Activated T-helper 17 cell treated with anti-CD3 and anti-CD28 coated beads, Interleukin-2, amount 50 U/mL, for 72 hours (primary cell): ENCODE data around the gene CTSH. TPM values are rescaled to one million over a fixed set of nuclear protein-coding genes. Genes with fewer than 3 reads are reported as not detected.

Experiments
- ATAC-seq: fragments of 150-1000 bp; cut with Tn5 transposase; replicated peaks from 2 replicates; pipeline ENCODE4 v1.10.0; 2021; ENCODE audit warnings: mild to moderate bottlenecking, moderate library complexity
- H3K27ac Mint-ChIP-seq: one replicate; pipeline ENCODE4 v1.8.0; 2022; ENCODE audit warnings: mixed read lengths
- H3K27me3 Mint-ChIP-seq: one replicate; pipeline ENCODE4 v1.8.0; 2022; ENCODE audit warnings: mixed read lengths
- H3K36me3 Mint-ChIP-seq: one replicate; pipeline ENCODE4 v1.8.0; 2022; ENCODE audit warnings: low read depth, mild to moderate bottlenecking, mixed read lengths
- H3K4me1 Mint-ChIP-seq: one replicate; pipeline ENCODE4 v1.8.0; 2022; ENCODE audit warnings: mixed read lengths
- H3K4me3 Mint-ChIP-seq: one replicate; pipeline ENCODE4 v1.8.0; 2022; ENCODE audit warnings: mild to moderate bottlenecking, mixed read lengths
- H3K9me3 Mint-ChIP-seq: one replicate; pipeline ENCODE4 v1.8.0; 2022; ENCODE audit warnings: mixed read lengths
- total RNA-seq, 2 donors: library from RNA; stranded (reverse); gene quantifications; one replicate each; pipeline ENCODE4 v1.2.3, GENCODE V29; 2022

CTSH gene
- 100 to 1,000 TPM; 306 to 503 TPM for total RNA-seq

- Mint-ChIP-seq H3K36me3 (peaks cover 39% of the 10 kb centered on the region), H3K4me1 (no peaks in the 10 kb centered on the region), H3K27ac (peak within 1 kb of the TSS; percentile 87), H3K9me3 (no peaks in the 10 kb centered on the region), H3K4me3 (peak within 1 kb of the TSS; percentile 93), H3K27me3 (no peaks in the 10 kb centered on the region)
- peak; percentile 85 for ATAC-seq
Measured at GRCh38 chr15:78944669-78945407, at the start of gene CTSH. TSS of gene CTSH (minus strand) at chr15:78945046. CDS start at chr15:78944981, 65 bp downstream.

GRCh38 chr15:78993931-78994530 lies 49.2 kb upstream of the CTSH start:
- Mint-ChIP-seq H3K27ac (no peak overlapping the region), H3K4me3 (no peak overlapping the region), H3K36me3 (no peaks in the 10 kb centered on the region), H3K27me3 (no peaks in the 10 kb centered on the region), H3K4me1 (peaks cover 6% of the 10 kb centered on the region), H3K9me3 (no peaks in the 10 kb centered on the region)
- ATAC-seq = no peak

GRCh38 chr15:78993257-78993930 lies 48.5 kb upstream of the CTSH start:
- H3K4me3 Mint-ChIP-seq = no peak overlapping the region
- no peak for ATAC-seq
- H3K9me3 Mint-ChIP-seq = no peaks in the 10 kb centered on the region
- no peaks in the 10 kb centered on the region for H3K36me3 Mint-ChIP-seq
- no peak overlapping the region for H3K27ac Mint-ChIP-seq
- peaks cover 6% of the 10 kb centered on the region for H3K4me1 Mint-ChIP-seq
- H3K27me3 Mint-ChIP-seq = no peaks in the 10 kb centered on the region

- H3K27ac Mint-ChIP-seq = peak overlapping the region; percentile 35
- no peaks in the 10 kb centered on the region for H3K27me3 Mint-ChIP-seq
- no peaks in the 10 kb centered on the region for H3K36me3 Mint-ChIP-seq
- no peaks in the 10 kb centered on the region for H3K9me3 Mint-ChIP-seq
- no peak overlapping the region for H3K4me3 Mint-ChIP-seq
- H3K4me1 Mint-ChIP-seq = peaks cover 6% of the 10 kb centered on the region
- no peak for ATAC-seq
Measured at GRCh38 chr15:78992416-78993256, 47.8 kb upstream of the CTSH start.

- Mint-ChIP-seq H3K27ac (no peak overlapping the region), H3K27me3 (no peaks in the 10 kb centered on the region), H3K4me3 (no peak overlapping the region), H3K4me1 (peaks cover 6% of the 10 kb centered on the region), H3K36me3 (no peaks in the 10 kb centered on the region), H3K9me3 (no peaks in the 10 kb centered on the region)
- ATAC-seq = no peak
Measured at GRCh38 chr15:78991879-78992278, 47.0 kb upstream of the CTSH start.

- Mint-ChIP-seq H3K4me3 (no peak overlapping the region), H3K27ac (no peak overlapping the region), H3K9me3 (no peaks in the 10 kb centered on the region), H3K36me3 (no peaks in the 10 kb centered on the region), H3K27me3 (no peaks in the 10 kb centered on the region), H3K4me1 (peaks cover 6% of the 10 kb centered on the region)
- no peak for ATAC-seq
Measured at GRCh38 chr15:78991476-78991875, 46.6 kb upstream of the CTSH start.

- no peak for ATAC-seq
- Mint-ChIP-seq H3K4me3 (no peak overlapping the region), H3K36me3 (no peaks in the 10 kb centered on the region), H3K27me3 (no peaks in the 10 kb centered on the region), H3K4me1 (peaks cover 6% of the 10 kb centered on the region), H3K27ac (no peak overlapping the region), H3K9me3 (no peaks in the 10 kb centered on the region)
Measured at GRCh38 chr15:78990278-78990677, 45.4 kb upstream of the CTSH start.

GRCh38 chr15:78989701-78990240 lies 44.9 kb upstream of the CTSH start:
- no peak overlapping the region for H3K4me3 Mint-ChIP-seq
- no peak for ATAC-seq
- H3K27me3 Mint-ChIP-seq = no peaks in the 10 kb centered on the region
- no peaks in the 10 kb centered on the region for H3K36me3 Mint-ChIP-seq
- no peak overlapping the region for H3K27ac Mint-ChIP-seq
- H3K9me3 Mint-ChIP-seq = no peaks in the 10 kb centered on the region
- peaks cover 6% of the 10 kb centered on the region for H3K4me1 Mint-ChIP-seq

- Mint-ChIP-seq H3K27me3 (no peaks in the 10 kb centered on the region), H3K4me1 (peaks cover 6% of the 10 kb centered on the region), H3K9me3 (no peaks in the 10 kb centered on the region), H3K36me3 (no peaks in the 10 kb centered on the region), H3K4me3 (no peak overlapping the region), H3K27ac (peak overlapping the region; percentile 26)
- peak; percentile 71 for ATAC-seq
Measured at GRCh38 chr15:78988361-78988911, 43.6 kb upstream of the CTSH start.

- H3K4me1 Mint-ChIP-seq = peaks cover under 1% of the 10 kb centered on the region
Measured at GRCh38 chr15:78987556-78988360, 42.9 kb upstream of the CTSH start.

GRCh38 chr15:78985859-78986475 lies 41.1 kb upstream of the CTSH start:
- no peaks in the 10 kb centered on the region for H3K4me1 Mint-ChIP-seq
- no peaks in the 10 kb centered on the region for H3K9me3 Mint-ChIP-seq
- H3K4me3 Mint-ChIP-seq = no peak overlapping the region
- H3K27me3 Mint-ChIP-seq = peaks cover 2% of the 10 kb centered on the region
- H3K27ac Mint-ChIP-seq = no peak overlapping the region
- H3K36me3 Mint-ChIP-seq = no peaks in the 10 kb centered on the region
- no peak for ATAC-seq

More at GRCh38 chr15:78987556-78988360, 42.9 kb upstream of the CTSH start:
- Mint-ChIP-seq H3K36me3 (no peaks in the 10 kb centered on the region), H3K27me3 (no peaks in the 10 kb centered on the region), H3K4me3 (no peak overlapping the region), H3K9me3 (no peaks in the 10 kb centered on the region), H3K27ac (no peak overlapping the region)
- ATAC-seq = peak; percentile 4

- H3K4me3 Mint-ChIP-seq = no peak overlapping the region
- no peaks in the 10 kb centered on the region for H3K9me3 Mint-ChIP-seq
- peaks cover 2% of the 10 kb centered on the region for H3K27me3 Mint-ChIP-seq
- ATAC-seq = no peak
- no peaks in the 10 kb centered on the region for H3K36me3 Mint-ChIP-seq
- no peak overlapping the region for H3K27ac Mint-ChIP-seq
- H3K4me1 Mint-ChIP-seq = peaks cover 4% of the 10 kb centered on the region
Measured at GRCh38 chr15:78984041-78984440, 39.2 kb upstream of the CTSH start.
